ENCODE measurements around the gene PLLP. TPM values are rescaled to one million over a fixed set of nuclear protein-coding genes. Genes with fewer than 3 reads are reported as not detected.

PLLP gene
- total and polyA plus RNA-seq, 9 of the 15 experiments (the other 6 are each of a cell fraction or from before 2014, with no cell fraction given), result 0.09 to 0.96 (median 0.27) TPM

GRCh38 chr16:57268804-57269800 is 15.4 kb downstream of the PLLP start (continued):
- TF ChIP-seq ZNF316 (IDR thresholded peaks at IDR 0.05) (no peak), RNF2 (IDR thresholded peaks at IDR 0.05) (peak; percentile 66; the same call in 1 of the 2 replicates), MTA2 (IDR thresholded peaks at IDR 0.05; ENCODE audit: low read depth) (no peak), ZBTB1 (CRISPR knock-in tag; IDR thresholded peaks at IDR 0.05; ENCODE audit: borderline replicate concordance, low read depth) (no peak), KLF10 (CRISPR knock-in tag; IDR thresholded peaks at IDR 0.05) (no peak), CGGBP1 (CRISPR knock-in tag; IDR thresholded peaks at IDR 0.05) (no peak), ZNF143 (CRISPR knock-in tag; IDR thresholded peaks at IDR 0.05) (no peak), ZKSCAN3 (CRISPR knock-in tag; IDR thresholded peaks at IDR 0.05) (no peak), ZHX1 (conservative IDR thresholded peaks at IDR 0.05; ENCODE audit: low read length) (no peak), RCOR1 (IDR thresholded peaks at IDR 0.05; ENCODE audit: borderline replicate concordance in 1 of 2, low read depth in 2 of 2, low read length in 2 of 2) (peak in 1 of 2 experiments; percentile 34; a peak in 1 of 4 replicates), TRIM28 (IDR thresholded peaks at IDR 0.05) (no peak), ZNF830 (CRISPR knock-in tag; IDR thresholded peaks at IDR 0.05) (no peak), CXXC5 (CRISPR knock-in tag; IDR thresholded peaks at IDR 0.05) (peak; percentile 93), ATF1 (CRISPR knock-in tag; IDR thresholded peaks at IDR 0.05) (no peak), ATF1 (tag; IDR thresholded peaks at IDR 0.05) (peak; percentile 95), ZNF780A (CRISPR knock-in tag; IDR thresholded peaks at IDR 0.05) (no peak), RHOXF2B (CRISPR knock-in tag; conservative IDR thresholded peaks at IDR 0.05) (no peak), HLTF (IDR thresholded peaks at IDR 0.05) (no peak), MCM5 (IDR thresholded peaks at IDR 0.05; ENCODE audit: low read depth) (no peak), TEAD1 (CRISPR knock-in tag; IDR thresholded peaks at IDR 0.05) (peak in 1 of 2 experiments; percentile 45; a peak in 1 of 4 replicates), GTF2B (IDR thresholded peaks at IDR 0.05; ENCODE audit: extremely low read depth, insufficient read length) (no peak), CBFB (CRISPR knock-in tag; IDR thresholded peaks at IDR 0.05) (no peak), POLR3G (IDR thresholded peaks at IDR 0.05; ENCODE audit: extremely low read depth, insufficient read length, insufficient replicate concordance) (no peak), CAMTA2 (CRISPR knock-in tag; conservative IDR thresholded peaks at IDR 0.05) (no peak), ZNF146 (CRISPR knock-in tag; IDR thresholded peaks at IDR 0.05; ENCODE audit: unreplicated experiment) (no peak)

All from K562 (cell line).